Stimulated activated CD8-positive, alpha-beta memory T cell treated with anti-CD3 and anti-CD28 coated beads, Interleukin-4, amount 100 ng/mL, for 48 hours (primary cell): ENCODE results near the gene RPS27L.
"Not testable (repeated sequence)": the region's sequence is repeated elsewhere in the genome, so short reads cannot be mapped to it uniquely, and the experiment has no call there.

Experiments used
- DNase-seq: peaks from one replicate; pipeline ENCODE4 v3.0.0-alpha.2; 2020

Gene RPS27L

DNA sequence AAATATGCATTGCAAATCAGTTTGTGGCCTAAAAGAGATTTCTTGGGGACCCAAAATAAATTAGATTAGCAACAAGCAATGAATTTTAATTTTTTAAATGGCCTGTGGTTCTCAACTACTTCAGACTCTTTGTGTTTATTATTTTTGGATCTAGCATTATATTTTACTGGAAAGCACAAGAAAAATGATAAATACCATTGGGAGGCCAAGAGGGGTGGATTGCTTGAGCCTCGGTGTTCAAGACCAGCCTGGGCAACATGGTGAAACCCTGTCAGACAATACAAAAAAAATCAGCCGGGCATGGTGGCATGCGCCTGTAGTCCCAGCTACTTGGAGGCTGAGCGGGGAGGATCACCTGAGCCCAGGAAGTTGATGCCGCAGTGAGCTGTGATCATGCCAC, 22.0 kb downstream of the RPS27L start:
- DNase-seq: no peak

DNA sequence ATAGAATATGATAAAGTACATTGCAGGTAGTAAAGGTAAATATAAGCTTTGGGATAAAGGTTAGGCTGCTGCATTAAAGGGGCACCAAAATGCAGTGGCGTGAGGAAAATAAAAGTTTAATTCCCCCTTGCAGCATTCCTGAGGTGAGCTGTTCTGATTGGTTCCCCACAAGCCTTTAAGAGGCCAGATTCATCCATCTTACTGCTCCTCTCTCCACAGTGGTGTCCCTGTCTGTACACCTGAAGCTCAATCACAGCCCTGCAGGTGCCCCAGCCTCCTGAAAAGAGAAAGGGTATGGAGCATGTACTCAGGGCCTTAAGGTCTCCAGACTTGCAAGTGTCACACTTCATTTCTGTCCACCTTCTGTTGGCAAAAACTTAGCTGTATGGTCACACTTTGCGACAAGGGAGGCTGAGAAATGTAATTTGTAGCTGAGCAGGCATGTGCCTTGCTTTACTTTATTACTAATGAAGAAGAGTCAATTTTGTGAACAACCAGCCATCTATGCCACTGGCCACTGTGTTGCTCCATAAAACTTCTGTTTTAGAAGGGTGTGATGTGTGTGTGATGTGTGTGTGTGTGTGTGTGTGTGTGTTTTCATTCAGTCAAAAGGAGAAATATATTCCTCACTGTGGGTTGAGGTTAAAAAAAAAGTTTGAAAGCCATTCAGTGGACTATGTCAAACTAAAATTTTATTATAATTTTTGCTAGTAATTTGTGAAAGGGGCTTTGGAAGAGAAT, 22.9 kb downstream of the RPS27L start:
- no peak for DNase-seq

DNA sequence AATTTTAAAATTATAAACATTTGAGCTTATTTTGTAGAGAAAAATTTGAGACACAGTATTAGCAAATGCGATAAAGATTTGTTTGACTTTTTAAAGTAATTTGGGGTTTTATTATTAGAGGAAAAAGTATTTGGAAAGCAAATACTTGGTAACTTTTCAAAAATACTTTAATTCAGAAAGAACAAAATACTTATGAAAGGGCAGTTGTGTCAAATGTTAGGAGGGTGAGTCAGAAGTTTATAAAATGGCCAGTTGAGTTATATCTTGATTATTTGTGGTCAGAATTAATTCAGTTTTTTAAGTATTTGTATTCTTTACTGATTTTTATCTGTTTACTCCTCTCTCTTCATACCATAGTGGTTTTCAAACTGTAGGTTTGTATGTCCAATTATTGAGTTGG, 23.5 kb downstream of the RPS27L start:
- no peak for DNase-seq

DNA sequence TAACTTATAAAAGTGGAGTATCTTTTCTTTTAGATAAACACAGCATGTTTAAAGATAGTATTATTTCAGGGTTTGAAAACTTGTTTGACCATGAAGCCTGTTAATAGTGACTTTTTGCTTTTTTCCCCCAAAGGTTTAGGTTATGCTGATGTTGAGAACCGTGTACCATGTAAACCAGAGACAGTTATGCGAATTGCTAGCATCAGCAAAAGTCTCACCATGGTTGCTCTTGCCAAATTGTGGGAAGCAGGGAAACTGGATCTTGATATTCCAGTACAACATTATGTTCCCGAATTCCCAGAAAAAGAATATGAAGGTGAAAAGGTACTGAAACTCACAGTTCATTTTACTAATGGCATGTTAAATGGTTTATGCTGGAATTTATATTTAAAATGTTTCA, 30.6 kb downstream of the RPS27L start:
- DNase-seq: no peak

DNA sequence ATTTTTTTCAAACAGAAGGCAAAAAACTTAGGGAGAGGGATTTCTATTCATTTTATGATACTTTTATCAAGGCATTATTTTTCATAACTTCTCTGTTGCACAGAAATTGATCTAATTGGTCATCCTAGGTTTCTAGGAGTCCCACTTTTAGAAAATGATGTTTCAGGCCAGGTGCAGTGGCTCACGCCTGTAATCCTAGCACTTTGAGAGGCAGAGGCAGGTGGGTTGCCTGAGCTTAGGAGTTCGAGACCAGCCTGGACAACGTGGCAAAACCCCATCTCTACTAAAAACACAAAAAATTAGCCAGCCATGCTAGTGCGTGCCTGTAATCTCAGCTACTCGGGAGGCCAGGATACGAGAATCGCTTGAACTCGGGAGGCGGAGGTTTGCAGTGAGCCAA, 32.8 kb downstream of the RPS27L start:
- no peak for DNase-seq

DNA sequence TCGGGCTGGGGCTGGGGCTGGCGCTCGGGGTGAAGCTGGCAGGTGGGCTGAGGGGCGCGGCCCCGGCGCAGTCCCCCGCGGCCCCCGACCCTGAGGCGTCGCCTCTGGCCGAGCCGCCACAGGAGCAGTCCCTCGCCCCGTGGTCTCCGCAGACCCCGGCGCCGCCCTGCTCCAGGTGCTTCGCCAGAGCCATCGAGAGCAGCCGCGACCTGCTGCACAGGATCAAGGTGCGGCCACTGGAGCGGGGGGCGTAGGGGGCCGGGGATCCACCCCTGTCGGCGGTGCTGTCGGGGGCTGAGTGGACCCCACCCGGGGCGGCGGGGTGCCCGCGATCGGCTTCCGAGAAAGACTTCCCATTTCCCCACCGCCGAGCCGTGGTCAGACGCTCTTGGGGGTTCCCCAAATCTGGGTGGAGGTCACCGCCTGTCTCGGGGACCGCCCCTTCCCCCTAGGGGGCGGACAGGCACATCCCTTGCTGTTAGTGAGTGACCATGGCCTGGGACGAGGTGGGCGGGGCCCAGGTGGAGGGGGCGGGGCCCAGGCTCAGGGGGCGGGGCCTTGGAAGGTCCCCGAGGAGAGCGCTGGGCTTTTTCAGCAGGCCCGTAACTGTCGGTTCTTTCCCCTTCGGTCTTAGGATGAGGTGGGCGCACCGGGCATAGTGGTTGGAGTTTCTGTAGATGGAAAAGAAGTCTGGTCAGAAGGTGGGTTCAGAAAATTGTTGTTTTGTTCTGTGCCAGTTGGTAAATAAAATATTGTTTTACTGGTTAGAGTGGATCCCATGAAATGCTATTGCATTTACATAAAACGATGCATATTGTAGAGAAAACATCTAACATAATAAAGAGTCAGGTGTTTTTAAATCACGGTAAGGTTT, 35.0 kb downstream of the RPS27L start:
- peak; percentile 76 for DNase-seq

DNA sequence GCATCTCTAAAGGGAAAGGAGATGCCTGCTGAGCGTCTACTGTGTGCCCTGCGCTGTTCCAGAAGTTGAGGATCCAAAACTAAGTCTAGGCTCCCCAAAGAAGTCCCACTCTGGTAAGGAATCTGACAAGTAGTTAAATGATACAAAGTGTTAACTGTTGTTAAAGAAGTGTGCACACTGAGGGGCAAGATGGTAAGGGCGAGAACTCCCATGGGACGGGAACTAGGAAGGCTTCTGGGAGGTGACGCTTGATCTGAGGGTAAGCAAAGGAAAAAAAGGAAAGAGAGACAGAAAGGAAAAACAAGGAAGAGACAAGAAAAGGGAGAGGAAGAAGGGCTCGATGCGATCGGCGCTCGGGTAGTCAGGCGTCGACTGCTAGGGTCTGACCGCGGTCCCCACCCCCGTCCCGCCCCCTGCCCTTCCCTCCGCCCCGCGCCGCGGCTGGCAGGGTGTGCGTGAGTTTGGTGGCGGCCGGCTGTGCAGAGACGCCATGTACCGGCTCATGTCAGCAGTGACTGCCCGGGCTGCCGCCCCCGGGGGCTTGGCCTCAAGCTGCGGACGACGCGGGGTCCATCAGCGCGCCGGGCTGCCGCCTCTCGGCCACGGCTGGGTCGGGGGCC, 35.8 kb downstream of the RPS27L start, which contains the start of gene LACTB:
Gene LACTB (plus strand): TSS at position 480 of the 620 bp plus-strand sequence. CDS start 11 bp downstream, at position 491.
- DNase-seq: peak; percentile 84

DNA sequence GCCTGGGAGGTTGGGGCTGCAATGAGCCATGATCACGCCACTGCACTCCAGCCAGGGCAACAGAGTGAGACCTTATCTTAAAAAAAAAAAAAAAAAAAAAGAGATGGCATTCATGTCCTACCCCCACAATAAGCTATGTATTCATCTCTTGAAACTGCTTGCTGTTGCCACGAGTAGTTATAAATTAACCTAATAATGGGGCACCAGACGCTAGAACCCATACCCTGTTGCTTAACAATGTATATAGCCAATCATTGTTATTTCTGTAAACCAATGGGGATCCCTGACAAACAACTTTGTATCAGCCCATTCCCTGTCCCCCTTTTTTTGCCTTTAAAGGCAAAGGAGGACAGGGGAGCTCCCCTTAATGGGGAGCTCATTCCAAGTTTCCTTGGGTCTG, 38.4 kb downstream of the RPS27L start:
- no peak for DNase-seq

DNA sequence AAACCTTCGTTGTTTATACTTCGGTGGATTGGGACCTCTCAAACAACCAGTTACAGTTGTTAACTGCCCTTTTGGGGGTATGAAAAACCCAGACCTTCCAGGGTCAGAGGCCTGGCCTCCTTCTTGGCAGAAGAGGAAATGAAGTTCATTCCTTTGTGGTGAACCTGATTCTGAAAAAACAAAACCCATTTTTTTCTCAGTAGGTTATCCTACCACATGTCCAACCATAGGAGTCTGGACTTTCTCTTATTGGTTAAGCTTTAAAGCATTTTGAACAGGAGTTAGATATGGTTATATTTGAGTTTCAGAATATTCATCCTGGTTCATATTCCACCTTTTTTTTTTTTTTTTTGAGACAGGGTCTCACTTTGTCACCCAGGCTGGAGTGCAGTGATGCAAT, 42.8 kb downstream of the RPS27L start:
- DNase-seq: no peak

DNA sequence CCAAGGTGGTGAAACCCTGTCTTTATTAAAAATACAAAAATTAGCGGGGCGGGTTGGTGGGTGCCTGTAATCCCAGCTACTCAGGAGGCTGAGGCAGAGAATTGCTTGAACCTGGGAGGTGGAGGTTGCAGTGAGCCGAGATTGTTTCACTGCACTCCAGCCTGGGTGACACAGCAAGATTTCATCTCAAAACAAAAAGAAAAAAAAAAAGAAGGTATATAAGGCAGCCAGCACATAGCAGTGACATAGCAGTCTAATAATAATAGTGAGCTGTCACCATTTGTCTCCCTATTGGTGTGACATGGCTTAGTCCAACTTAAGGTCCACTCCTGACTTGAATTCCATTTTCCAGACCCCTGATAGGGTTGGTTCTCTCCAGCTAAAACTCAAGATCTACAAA, 44.4 kb downstream of the RPS27L start:
- DNase-seq: no peak

DNA sequence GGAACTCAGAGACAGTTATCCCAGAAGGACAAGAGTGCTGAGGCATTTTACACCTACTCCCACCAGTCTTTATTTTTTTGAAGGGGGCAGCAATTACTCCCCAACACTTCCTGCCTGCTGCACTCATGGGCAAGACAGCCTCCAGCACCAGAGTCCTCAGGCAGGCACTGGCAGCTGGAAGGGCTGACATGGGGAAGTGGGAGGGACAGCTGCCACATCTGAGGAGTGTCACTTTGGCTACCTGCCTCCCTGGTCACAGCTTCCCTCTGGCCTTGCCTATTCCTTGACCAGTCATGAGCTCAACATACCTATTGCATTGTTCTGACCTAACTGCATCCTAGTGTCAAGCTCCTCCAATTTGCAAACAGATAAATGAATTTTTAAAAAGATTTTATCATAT, 45.8 kb downstream of the RPS27L start:
- no peak for DNase-seq

DNA sequence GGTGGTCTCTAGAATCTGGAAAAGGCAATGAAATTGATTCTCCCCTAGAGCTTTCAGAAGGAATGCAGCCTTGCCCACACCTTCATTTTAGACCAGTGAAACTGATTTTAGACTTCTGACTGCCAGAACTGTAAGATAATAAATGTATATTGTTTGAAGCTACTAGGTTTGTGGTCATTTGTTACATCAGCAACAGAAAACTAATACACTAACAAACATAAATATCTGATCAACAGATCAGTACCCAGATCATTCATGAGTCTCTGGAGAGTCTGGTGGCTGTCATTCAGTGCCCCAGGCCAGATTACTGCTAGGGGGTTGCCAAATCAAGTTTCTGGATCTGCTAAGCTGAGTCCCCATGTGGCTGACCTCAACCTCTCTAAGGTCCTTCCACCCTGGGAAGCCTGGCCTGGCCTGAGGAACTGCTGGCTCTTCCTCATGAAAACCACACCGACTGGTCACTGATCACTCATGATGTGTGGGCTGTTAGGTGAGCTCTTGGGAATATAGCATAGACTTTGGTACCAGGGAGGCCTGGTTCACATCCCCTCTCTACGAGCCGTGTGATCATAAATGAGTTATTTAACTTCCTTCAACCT, 46.8 kb downstream of the RPS27L start:
- no peak for DNase-seq

DNA sequence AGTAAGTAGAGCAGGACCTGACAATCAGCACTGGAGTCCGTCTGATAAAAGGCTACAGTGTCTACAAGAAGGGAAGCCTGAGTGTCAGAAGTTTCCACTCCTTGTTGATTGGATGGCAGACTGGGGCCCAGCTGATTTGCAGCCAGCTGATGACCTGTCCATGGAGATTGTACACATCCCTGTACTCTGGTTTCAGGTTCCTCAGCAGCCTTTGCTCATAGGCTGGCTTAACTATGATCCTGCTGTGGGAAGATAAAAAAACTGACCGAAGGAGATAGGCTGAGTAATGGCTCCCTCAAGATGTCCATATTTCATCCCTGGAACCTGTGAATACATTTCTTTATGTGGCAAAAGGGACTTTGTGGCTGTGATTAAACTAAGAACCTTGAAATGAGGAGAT, 47.4 kb downstream of the RPS27L start:
- no peak for DNase-seq

DNA sequence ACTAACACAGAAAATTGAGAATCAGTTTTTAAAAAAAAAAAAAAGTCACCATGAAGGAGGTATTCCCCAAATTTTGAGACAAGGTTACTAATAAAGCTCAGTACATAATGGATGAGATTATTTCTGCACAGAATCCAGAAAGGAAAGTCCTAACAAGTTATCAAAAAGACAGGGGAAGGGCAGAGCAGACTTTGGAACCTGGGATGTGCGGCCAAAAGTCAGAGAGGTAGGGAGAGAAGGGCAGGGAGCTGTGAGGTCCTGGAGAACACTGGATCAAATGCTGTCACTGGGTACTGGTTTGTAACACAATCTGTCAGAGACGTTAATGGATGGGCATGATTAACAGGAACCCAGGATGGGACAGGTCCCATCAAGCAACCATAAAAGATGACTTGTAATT, 47.8 kb downstream of the RPS27L start:
- no peak for DNase-seq

DNA sequence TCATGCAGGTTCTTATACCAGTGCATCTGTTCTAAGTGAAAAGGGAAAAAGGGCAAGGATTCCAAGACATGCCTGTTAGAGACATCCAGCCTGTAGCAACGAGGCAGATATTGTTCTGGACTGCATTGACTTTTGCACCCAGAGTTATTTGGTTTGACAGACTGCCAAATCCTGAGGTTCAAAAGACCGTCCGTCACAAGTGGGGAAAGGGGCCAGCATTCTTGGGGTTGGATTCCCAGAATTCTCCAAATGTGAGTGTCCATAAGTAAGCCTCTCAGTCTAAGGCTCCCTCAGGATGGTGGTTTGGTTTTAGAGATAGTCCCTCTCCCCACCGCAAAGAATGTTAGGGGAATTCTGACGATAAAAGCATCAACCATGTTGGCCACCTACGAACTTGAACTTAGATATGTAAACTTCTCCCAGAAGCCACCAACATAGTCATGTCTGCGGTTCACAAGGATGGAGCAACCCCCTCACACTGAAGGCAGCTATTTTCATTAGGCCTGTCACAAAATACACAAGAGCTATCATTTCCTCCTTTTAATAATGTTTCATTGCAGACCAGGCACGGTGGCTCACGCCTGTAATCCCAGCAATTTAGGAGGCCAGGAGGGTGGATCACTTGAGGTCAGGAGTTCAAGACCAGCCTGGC, 49.3 kb downstream of the RPS27L start:
- DNase-seq: no peak

DNA sequence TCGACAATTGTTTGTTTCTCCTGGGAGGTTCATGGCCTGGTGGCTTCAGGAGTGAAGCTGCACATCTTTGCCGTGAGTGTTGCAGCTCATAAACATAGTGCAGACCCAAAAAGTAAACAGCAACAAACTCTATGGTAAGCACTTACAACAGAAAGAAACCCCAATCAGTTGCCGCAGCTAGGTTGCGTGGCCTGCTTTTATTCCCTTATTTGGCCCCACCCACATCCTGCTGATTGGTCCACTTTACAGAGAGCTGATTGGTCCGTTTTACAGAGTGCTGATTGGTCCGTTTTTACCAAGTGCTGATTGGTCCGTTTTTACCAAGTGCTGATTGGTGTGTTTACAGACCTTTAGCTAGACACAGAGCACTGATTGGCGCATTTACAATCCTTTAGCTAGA, 51.9 kb downstream of the RPS27L start:
- not testable (repeated sequence) for DNase-seq

DNA sequence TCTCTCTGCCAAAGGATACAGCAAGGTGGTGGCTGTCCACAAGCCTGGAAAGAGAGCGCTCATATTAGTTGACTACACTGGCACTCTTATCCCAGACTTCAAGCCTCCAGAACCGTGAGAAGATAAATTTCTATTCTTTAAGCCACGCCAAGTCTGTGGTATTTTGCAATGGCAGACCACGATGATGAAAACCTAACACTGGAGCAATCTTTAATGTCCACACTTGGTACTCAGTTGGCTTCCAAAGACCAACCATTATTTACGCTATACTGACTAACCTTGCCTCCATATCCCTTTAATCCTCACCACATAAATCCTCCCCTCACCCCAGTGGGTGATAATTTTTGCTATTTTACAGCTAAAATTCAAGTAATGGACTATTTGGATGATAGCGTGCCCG, 52.5 kb downstream of the RPS27L start:
- DNase-seq: no peak

DNA sequence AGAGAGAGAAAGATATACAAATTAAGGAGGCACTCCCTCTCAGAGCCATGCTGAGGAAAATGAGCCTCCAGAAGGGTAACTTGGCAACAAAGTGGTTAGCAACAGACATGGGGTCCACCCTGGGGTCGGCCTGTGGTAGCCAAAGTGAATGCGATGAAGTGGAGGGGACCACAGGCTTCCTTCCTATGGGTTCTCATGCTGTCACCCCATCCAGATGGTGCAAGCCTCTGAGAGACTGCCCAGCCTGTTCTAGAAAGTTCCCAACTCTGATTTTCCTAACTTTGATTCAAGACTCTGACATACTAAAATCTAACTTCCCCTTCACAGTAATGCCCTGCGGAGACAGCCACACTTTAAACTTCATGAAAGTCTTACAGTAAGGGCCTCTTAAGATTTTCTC, 53.9 kb downstream of the RPS27L start:
- no peak for DNase-seq

DNA sequence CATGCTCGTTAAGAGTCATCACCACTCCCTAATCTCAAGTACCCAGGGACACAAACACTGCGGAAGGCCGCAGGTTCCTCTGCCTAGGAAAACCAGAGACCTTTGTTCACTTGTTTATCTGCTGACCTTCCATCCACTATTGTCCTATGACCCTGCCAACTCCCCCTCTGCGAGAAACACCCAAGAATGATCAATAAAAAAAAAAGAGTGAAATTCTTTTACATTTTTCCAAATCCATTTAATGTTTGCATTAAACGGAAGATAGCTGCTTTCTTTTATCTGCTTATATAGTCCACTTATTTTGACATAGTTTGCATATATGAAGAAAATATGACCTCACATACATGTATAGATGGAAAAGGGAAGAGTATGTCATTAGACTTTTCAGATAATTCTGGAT, 57.7 kb downstream of the RPS27L start:
- not testable (repeated sequence) for DNase-seq

DNA sequence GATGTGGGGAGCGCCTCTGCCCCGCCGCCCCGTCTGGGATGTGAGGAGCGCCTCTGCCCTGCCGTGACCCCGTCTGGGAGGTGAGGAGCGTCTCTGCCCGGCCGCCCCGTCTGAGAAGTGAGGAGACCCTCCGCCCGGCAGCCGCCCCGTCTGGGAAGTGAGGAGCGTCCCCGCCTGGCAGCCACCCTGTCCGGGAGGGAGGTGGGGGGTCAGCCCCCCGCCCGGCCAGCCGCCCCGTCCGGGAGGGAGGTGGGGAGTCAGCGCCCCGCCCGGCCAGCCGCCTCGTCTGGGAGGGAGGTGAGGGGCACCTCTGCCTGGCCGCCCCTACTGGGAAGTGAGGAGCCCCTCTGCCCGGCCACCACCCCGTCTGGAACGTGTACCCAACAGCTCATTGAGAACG, 58.4 kb downstream of the RPS27L start:
- not testable (repeated sequence) for DNase-seq
